Measurements from ENCODE around the gene SLC39A3. TPM values are rescaled to one million over a fixed set of nuclear protein-coding genes. Genes with fewer than 3 reads are reported as not detected.

SLC39A3 gene
- total and polyA plus RNA-seq, 7 donors = 7.2 to 35.4 (median 17.1) TPM

DNA sequence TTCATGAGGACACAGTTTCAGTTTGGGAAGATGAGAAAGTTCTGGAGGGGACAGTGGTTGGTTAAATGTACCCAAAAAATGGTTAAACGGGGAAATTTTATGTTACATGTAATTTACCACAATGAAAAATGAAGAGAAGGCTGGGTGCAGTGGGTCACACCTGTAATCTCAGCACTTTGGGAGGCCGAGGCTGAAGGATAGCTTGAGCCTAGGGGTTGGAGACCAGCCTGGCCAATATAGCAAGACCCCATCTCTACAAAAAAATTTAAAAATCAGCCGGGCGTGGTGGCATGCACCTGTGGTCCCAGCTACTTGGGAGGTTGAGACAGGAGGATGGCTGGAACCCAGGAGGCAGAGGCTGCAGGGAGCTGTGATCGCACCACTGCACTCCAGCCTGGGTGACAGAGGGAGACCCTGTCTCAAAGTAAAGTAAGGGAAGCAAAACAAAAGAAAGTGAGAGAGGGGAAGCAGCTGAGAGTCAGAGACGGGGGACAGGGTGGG, 54.6 kb downstream of the SLC39A3 start:
- TF ChIP-seq POLR2AphosphoS5 (IDR thresholded peaks at IDR 0.05) (no peak), EP300 (IDR thresholded peaks at IDR 0.05) (no peak), POLR2A (IDR thresholded peaks at IDR 0.05) (no peak)
- Histone ChIP-seq H3K4me3 (peak overlapping the region in 1 of 4 donors; percentile 7), H3K27ac (peak overlapping the region in 1 of 4 donors; percentile 8), H3K27me3 (no peaks in the 10 kb centered on the region), H3K9me3 (no peaks in the 10 kb centered on the region), H3K36me3 (no peaks in the 10 kb centered on the region), H3K4me1 (no peaks in the 10 kb centered on the region)
- intact Hi-C loops (cut with DNase I) = no loop called here
- DNase-seq = no peak
- 90 to 91% methylated on average over 6 of the region's 6 CpGs for WGBS, 2 donors

DNA sequence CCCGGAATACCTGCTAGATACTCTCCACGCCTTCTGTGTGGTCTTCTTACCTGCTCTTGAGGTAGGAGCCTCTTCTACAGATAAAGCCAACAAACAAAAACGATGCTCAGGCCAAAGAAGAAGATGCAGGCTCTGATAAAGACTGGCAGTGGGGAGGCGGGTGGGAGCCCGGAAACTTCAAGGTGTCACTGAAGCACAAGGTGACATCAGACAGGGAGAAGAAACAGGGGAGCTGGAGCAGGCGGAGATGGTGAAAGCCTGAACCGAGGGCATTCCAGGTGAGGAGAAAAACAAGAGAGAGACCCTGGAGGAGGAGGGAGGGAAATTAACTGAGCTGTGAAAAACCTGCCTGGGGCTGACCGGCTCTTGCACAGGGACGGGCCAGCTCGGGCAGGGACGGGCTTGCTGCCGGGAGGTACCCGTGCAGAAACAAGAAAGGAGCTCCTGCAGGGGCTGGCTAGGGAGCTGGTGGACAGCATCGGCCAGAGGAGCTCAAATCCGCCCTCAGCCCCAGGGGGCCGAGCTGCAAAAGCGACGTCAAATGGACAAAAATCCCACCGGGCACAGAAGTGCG, 56.3 kb downstream of the SLC39A3 start:
- intact Hi-C loops (cut with DNase I) = no loop called here
- Histone ChIP-seq H3K27me3 (no peaks in the 10 kb centered on the region), H3K4me1 (no peaks in the 10 kb centered on the region), H3K4me3 (no peak overlapping the region), H3K9me3 (no peaks in the 10 kb centered on the region), H3K36me3 (no peaks in the 10 kb centered on the region), H3K27ac (no peak overlapping the region)
- WGBS, 2 donors = 86 to 88% methylated on average over 20 of the region's 20 CpGs
- TF ChIP-seq POLR2A (IDR thresholded peaks at IDR 0.05) (no peak), POLR2AphosphoS5 (IDR thresholded peaks at IDR 0.05) (no peak), EP300 (IDR thresholded peaks at IDR 0.05) (no peak)
- TF ChIP-seq, protein P1, sequence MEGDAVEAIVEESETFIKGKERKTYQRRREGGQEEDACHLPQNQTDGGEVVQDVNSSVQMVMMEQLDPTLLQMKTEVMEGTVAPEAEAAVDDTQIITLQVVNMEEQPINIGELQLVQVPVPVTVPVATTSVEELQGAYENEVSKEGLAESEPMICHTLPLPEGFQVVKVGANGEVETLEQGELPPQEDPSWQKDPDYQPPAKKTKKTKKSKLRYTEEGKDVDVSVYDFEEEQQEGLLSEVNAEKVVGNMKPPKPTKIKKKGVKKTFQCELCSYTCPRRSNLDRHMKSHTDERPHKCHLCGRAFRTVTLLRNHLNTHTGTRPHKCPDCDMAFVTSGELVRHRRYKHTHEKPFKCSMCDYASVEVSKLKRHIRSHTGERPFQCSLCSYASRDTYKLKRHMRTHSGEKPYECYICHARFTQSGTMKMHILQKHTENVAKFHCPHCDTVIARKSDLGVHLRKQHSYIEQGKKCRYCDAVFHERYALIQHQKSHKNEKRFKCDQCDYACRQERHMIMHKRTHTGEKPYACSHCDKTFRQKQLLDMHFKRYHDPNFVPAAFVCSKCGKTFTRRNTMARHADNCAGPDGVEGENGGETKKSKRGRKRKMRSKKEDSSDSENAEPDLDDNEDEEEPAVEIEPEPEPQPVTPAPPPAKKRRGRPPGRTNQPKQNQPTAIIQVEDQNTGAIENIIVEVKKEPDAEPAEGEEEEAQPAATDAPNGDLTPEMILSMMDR (IDR thresholded peaks at IDR 0.05) = no peak
- no peak for DNase-seq

Other genes starting within 250 kb of the SLC39A3 start
- gene GNG7, start 37.3 kb downstream of the SLC39A3 start, total RNA-seq = 1 to 10 TPM; 1.8 to 8.0 (median 3.0) TPM
- gene GNG7, start 37.3 kb downstream of the SLC39A3 start, polyA plus RNA-seq = 1 to 10 TPM; 1.2 to 6.8 (median 1.8) TPM
- gene DIRAS1, start 18.6 kb downstream of the SLC39A3 start, total RNA-seq = 1 to 10 TPM in 2 of 4 donors, under 1 TPM in 2; 0.33 to 2.2 (median 1.2) TPM
- 1 to 10 TPM in 2 of 3 donors, under 1 TPM in 1; 0.60 to 1.6 (median 1.6) TPM for gene DIRAS1, start 18.6 kb downstream of the SLC39A3 start, polyA plus RNA-seq
- 10 to 100 TPM; 42.5 to 48.1 (median 45.2) TPM for gene SGTA, start 43.3 kb upstream of the SLC39A3 start, total RNA-seq
- 10 to 100 TPM; 51.1 to 80.7 (median 55.0) TPM for gene SGTA, start 43.3 kb upstream of the SLC39A3 start, polyA plus RNA-seq
- gene THOP1, start 45.5 kb upstream of the SLC39A3 start, total RNA-seq = 10 to 100 TPM; 23.2 to 61.8 (median 33.9) TPM
- gene THOP1, start 45.5 kb upstream of the SLC39A3 start, polyA plus RNA-seq = 10 to 100 TPM; 30.0 to 97.0 (median 51.1) TPM
- gene ZNF554, start 79.9 kb upstream of the SLC39A3 start, total RNA-seq = 1 to 10 TPM; 3.3 to 8.1 (median 4.2) TPM
- 1 to 10 TPM; 1.2 to 2.5 (median 2.4) TPM for gene ZNF554, start 79.9 kb upstream of the SLC39A3 start, polyA plus RNA-seq
- gene ZNF555, start 101.5 kb upstream of the SLC39A3 start, total RNA-seq = 10 to 100 TPM in 1 of 4 donors, 1 to 10 TPM in 3; 4.3 to 10.3 (median 6.3) TPM
- gene ZNF555, start 101.5 kb upstream of the SLC39A3 start, polyA plus RNA-seq = 1 to 10 TPM in 2 of 3 donors, under 1 TPM in 1; 0.92 to 2.4 (median 2.1) TPM
- gene ZNF556, start 127.3 kb upstream of the SLC39A3 start, total RNA-seq = not detected
- gene ZNF556, start 127.3 kb upstream of the SLC39A3 start, polyA plus RNA-seq = not detected
- 1 to 10 TPM; 1.4 to 6.1 (median 1.9) TPM for gene ZNF57, start 160.9 kb upstream of the SLC39A3 start, total RNA-seq
- 10 to 100 TPM in 2 of 3 donors, 1 to 10 TPM in 1; 7.1 to 16.8 (median 12.9) TPM for gene ZNF57, start 160.9 kb upstream of the SLC39A3 start, polyA plus RNA-seq
- gene ZNF77, start 205.0 kb upstream of the SLC39A3 start, total RNA-seq = 1 to 10 TPM; 3.4 to 8.2 (median 5.3) TPM
- 1 to 10 TPM; 1.8 to 2.7 (median 2.1) TPM for gene ZNF77, start 205.0 kb upstream of the SLC39A3 start, polyA plus RNA-seq
- under 1 TPM in 3 of 4 donors, not detected in 1; 0.71 to 0.99 (median 0.81) TPM for gene TLE6, start 237.5 kb upstream of the SLC39A3 start, total RNA-seq
- gene TLE6, start 237.5 kb upstream of the SLC39A3 start, polyA plus RNA-seq = 1 to 10 TPM; 1.8 to 7.2 (median 3.0) TPM

Measured in sigmoid colon (tissue), 7 donors.